Left lung (tissue), 10 donors: Measurements from ENCODE around the gene FNDC3B. TPM values are rescaled to one million over a fixed set of nuclear protein-coding genes. Genes with fewer than 3 reads are reported as not detected.

Experiments used
- ATAC-seq: fragments of 200-7000 bp; cut with Tn5 transposase; one replicate; pipeline ENCODE4 v1.9.1; 2020; ENCODE audit warnings: moderate library complexity
- DNase-seq, 4 donors: peaks; one replicate each; pipeline ENCODE4 v3.0.0-alpha.2; 2013 to 2020
- H3K27ac ChIP-seq, 2 donors: fragments of 200-600 bp; sonication (generic) in 1 of 2; one replicate each; pipeline versions ENCODE4 v1.5.0 to v1.8.0; 2020 to 2021
- H3K27me3 ChIP-seq, 2 donors: fragments of 200-600 bp; sonication (generic) in 1 of 2; one replicate each; pipeline versions ENCODE4 v1.5.0 to v1.8.0; 2020 to 2021
- H3K36me3 ChIP-seq, 2 donors: fragments of 200-600 bp; sonication (generic) in 1 of 2; one replicate each; pipeline versions ENCODE4 v1.5.0 to v1.8.0; 2020 to 2021
- H3K4me1 ChIP-seq, 2 donors: fragments of 200-600 bp; one replicate each; pipeline ENCODE4 v1.8.0; 2021
- H3K4me3 ChIP-seq, 2 donors: fragments of 200-600 bp; sonication (generic) in 1 of 2; one replicate each; pipeline versions ENCODE4 v1.5.0 to v1.8.0; 2020 to 2021; ENCODE audit warnings: mild to moderate bottlenecking in 1 of 2
- H3K9me3 ChIP-seq, 2 donors: fragments of 200-600 bp; sonication (generic) in 1 of 2; one replicate each; pipeline versions ENCODE4 v1.5.0 to v1.8.0; 2020 to 2021
- intact Hi-C, 2 donors: fragments of 100-400 bp; cut with DNase I; formaldehyde crosslinking; loops; one replicate each; pipeline versions ENCODE4 v1.11.2 to v1.14.2; 2022
- polyA plus RNA-seq, 6 donors: library from polyadenylated mRNA; unstranded; fragments of 120-200 nt; gene quantifications; one replicate each; pipeline ENCODE4 v1.2.1, GENCODE V29; 2013; ENCODE audit not compliant: insufficient read length in 6 of 6
- total RNA-seq, 2 donors: library from RNA; stranded (reverse); fragmentation: NEBNext Ultra II Directional; extraction: Animal tissue kit (Norgen Biotek cat#: 25700); gene quantifications; one replicate each; pipeline ENCODE4 v1.2.1, GENCODE V29; 2021
- TF ChIP-seq, protein P1 (sequence below), 2 donors: fragments of 200-600 bp; sonication (generic) in 1 of 2; IDR thresholded peaks; one replicate each; pipeline versions ENCODE4 v1.5.0 to v1.8.0; 2021; ENCODE audit warnings: antibody characterized with exemption in 2 of 2
- donor health status: DM: no; HTN: yes; CAD: no.
- donor health status: DM: no; HTN: no; CAD: no.

FNDC3B gene
- total and polyA plus RNA-seq, 8 donors = 35.2 to 185 (median 42.3) TPM

- peak overlapping the region; percentile 69 to 98 for H3K27ac ChIP-seq
- TF ChIP-seq, protein P1, sequence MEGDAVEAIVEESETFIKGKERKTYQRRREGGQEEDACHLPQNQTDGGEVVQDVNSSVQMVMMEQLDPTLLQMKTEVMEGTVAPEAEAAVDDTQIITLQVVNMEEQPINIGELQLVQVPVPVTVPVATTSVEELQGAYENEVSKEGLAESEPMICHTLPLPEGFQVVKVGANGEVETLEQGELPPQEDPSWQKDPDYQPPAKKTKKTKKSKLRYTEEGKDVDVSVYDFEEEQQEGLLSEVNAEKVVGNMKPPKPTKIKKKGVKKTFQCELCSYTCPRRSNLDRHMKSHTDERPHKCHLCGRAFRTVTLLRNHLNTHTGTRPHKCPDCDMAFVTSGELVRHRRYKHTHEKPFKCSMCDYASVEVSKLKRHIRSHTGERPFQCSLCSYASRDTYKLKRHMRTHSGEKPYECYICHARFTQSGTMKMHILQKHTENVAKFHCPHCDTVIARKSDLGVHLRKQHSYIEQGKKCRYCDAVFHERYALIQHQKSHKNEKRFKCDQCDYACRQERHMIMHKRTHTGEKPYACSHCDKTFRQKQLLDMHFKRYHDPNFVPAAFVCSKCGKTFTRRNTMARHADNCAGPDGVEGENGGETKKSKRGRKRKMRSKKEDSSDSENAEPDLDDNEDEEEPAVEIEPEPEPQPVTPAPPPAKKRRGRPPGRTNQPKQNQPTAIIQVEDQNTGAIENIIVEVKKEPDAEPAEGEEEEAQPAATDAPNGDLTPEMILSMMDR (IDR thresholded peaks at IDR 0.05) = no peak
- intact Hi-C loops = no loop called here
- DNase-seq (no peak), ATAC-seq (no peak)
- H3K4me1 ChIP-seq = peaks cover 45 to 100% of the 10 kb centered on the region in 2 donors
- no peaks in the 10 kb centered on the region for H3K27me3 ChIP-seq
- no peaks in the 10 kb centered on the region for H3K9me3 ChIP-seq
- no peak overlapping the region for H3K4me3 ChIP-seq
- H3K36me3 ChIP-seq = no peaks in the 10 kb centered on the region
These were observed 95.8 kb downstream of the FNDC3B start for GRCh38 chr3:172135185-172135584.

GRCh38 chr3:172135820-172136219, 96.4 kb downstream of the FNDC3B start:
- no peaks in the 10 kb centered on the region for H3K9me3 ChIP-seq
- H3K36me3 ChIP-seq = no peaks in the 10 kb centered on the region
- no peaks in the 10 kb centered on the region for H3K27me3 ChIP-seq
- TF ChIP-seq, protein P1 (IDR thresholded peaks at IDR 0.05) = no peak
- no peak overlapping the region for H3K4me3 ChIP-seq
- DNase-seq = no peak
- no peak for ATAC-seq
- peaks cover 52 to 100% of the 10 kb centered on the region in 2 donors for H3K4me1 ChIP-seq
- peak overlapping the region; percentile 69 to 98 for H3K27ac ChIP-seq
- intact Hi-C loops = no loop called here

- no peaks in the 10 kb centered on the region for H3K27me3 ChIP-seq
- no peak overlapping the region for H3K4me3 ChIP-seq
- TF ChIP-seq, protein P1 (IDR thresholded peaks at IDR 0.05) = no peak
- no peaks in the 10 kb centered on the region for H3K9me3 ChIP-seq
- H3K4me1 ChIP-seq = peaks cover 57 to 100% of the 10 kb centered on the region in 2 donors
- no peaks in the 10 kb centered on the region for H3K36me3 ChIP-seq
- peak overlapping the region; percentile 69 to 98 for H3K27ac ChIP-seq
- intact Hi-C loops = no loop called here
- no peak for ATAC-seq
- no peak for DNase-seq
These were observed 97.0 kb downstream of the FNDC3B start for GRCh38 chr3:172136330-172136729.

GRCh38 chr3:172137287-172138192, 98.2 kb downstream of the FNDC3B start:
- TF ChIP-seq, protein P1 (IDR thresholded peaks at IDR 0.05) = no peak
- H3K27ac ChIP-seq = peak overlapping the region; percentile 69 to 98
- H3K9me3 ChIP-seq = no peaks in the 10 kb centered on the region
- ATAC-seq = no peak
- no peaks in the 10 kb centered on the region for H3K36me3 ChIP-seq
- DNase-seq = no peak
- H3K4me1 ChIP-seq = peaks cover 63 to 100% of the 10 kb centered on the region in 2 donors
- no peak overlapping the region for H3K4me3 ChIP-seq
- no peaks in the 10 kb centered on the region for H3K27me3 ChIP-seq
- intact Hi-C loops = no loop called here

DNA sequence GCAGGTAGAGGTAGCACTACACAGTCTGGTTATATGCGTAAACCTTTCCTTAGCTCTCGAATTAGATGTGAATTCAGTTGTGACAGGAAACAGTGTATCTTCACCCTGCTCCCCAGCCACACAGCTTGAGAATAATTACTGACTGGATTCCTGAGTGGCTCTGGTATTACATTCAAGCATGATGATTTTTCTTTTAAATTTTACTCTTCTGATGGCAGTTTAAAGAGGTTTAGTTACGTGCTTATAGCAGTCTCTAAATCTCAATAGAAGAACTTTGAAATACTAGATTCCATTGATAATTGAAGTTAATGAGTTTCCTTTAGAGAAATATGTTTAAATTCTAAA, 98.8 kb downstream of the FNDC3B start:
- TF ChIP-seq, protein P1 (IDR thresholded peaks at IDR 0.05) = no peak
- no peaks in the 10 kb centered on the region for H3K27me3 ChIP-seq
- no peak overlapping the region for H3K4me3 ChIP-seq
- ATAC-seq (peak; percentile 27), DNase-seq (no peak)
- intact Hi-C loops = no loop called here
- peaks cover 67 to 100% of the 10 kb centered on the region in 2 donors for H3K4me1 ChIP-seq
- no peaks in the 10 kb centered on the region for H3K9me3 ChIP-seq
- H3K27ac ChIP-seq = peak overlapping the region; percentile 69 to 98
- no peaks in the 10 kb centered on the region for H3K36me3 ChIP-seq
